Neutrophil (primary cell): Measurements from ENCODE around the gene GOLGA8H.
"Not testable (repeated sequence)": the region's sequence is repeated elsewhere in the genome, so short reads cannot be mapped to it uniquely, and the experiment has no call there.

ENCODE experiments used
- H3K27ac ChIP-seq: fragments of 200-600 bp; sonication (generic); 2 replicates; pipeline ENCODE4 v1.5.1; 2016; ENCODE audit warnings: mild to moderate bottlenecking, moderate library complexity
- H3K27me3 ChIP-seq: fragments of 200-600 bp; sonication (generic); 2 replicates; pipeline ENCODE4 v1.6.0; 2016; ENCODE audit warnings: mild to moderate bottlenecking
- H3K36me3 ChIP-seq: fragments of 200-600 bp; sonication (generic); 2 replicates; pipeline ENCODE4 v1.5.1; 2017
- H3K4me1 ChIP-seq, 2 experiments: fragments of 200-600 bp in 1 of 2; sonication (generic) in 1 of 2; 1 replicate in 1 of 2; 2 replicates in 1 of 2; pipeline versions ENCODE4 v1.5.1 to v1.6.1; 2013 to 2016; ENCODE audit warnings: low read depth in 1 of 2, low read length in 1 of 2, mild to moderate bottlenecking in 1 of 2, moderate library complexity in 1 of 2; ENCODE audit not compliant: control insufficient read depth in 1 of 2, insufficient read depth in 1 of 2
- H3K4me3 ChIP-seq, 2 experiments: fragments of 200-600 bp in 1 of 2; sonication (generic) in 1 of 2; 1 replicate in 1 of 2; 2 replicates in 1 of 2; pipeline ENCODE4 v1.5.1; 2013 to 2016; ENCODE audit warnings: low read depth in 1 of 2, low read length in 1 of 2, mild to moderate bottlenecking in 1 of 2, moderate library complexity in 1 of 2
- H3K9me3 ChIP-seq: fragments of 200-600 bp; sonication (generic); 2 replicates; pipeline ENCODE4 v1.5.1; 2016
- CTCF ChIP-seq: fragments of 200-600 bp; sonication (generic); IDR thresholded peaks from 2 replicates; pipeline ENCODE4 v1.5.1; 2016; ENCODE audit warnings: antibody characterized with exemption

Gene GOLGA8H

GRCh38 chr15:30625436-30626193, 21.8 kb downstream of the GOLGA8H start, which contains the start of gene ARHGAP11B:
Gene ARHGAP11B, plus strand, starts transcription at chr15:30626128.
- not testable (repeated sequence) for H3K4me1 ChIP-seq, H3K36me3 ChIP-seq, H3K9me3 ChIP-seq, H3K27me3 ChIP-seq
- Histone ChIP-seq H3K4me3 (peak within 1 kb of the TSS; percentile 70 to 80), H3K27ac (peak within 1 kb of the TSS; percentile 86)
- TF ChIP-seq CTCF, result peak; percentile 24

DNA sequence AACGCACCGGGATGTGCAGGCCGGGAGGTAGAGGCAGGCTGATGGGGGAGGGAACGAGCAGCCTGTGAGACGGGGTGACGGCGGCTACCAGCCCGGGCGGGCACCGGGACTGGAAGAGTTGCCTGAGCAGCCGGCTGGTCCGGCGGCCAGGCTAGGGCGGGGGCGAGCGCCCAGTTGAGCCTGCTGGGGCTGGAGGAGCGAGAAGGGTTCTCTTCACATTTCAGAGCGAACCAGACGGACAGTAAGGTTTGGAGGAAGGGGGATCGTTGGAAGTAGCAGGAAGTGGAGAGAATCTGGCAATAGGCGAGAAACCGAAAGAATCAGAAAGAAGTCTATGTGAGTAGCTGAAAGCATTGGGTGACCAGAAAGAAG, 22.4 kb downstream of the GOLGA8H start:
- not testable (repeated sequence) for H3K36me3 ChIP-seq, H3K4me1 ChIP-seq, H3K27me3 ChIP-seq, H3K9me3 ChIP-seq
- H3K4me3 ChIP-seq, result peak overlapping the region; percentile 70 to 80
- H3K27ac ChIP-seq, result peak overlapping the region; percentile 86

- not testable (repeated sequence) for H3K27ac ChIP-seq, H3K36me3 ChIP-seq, H3K4me1 ChIP-seq, H3K9me3 ChIP-seq, H3K27me3 ChIP-seq
- peak overlapping the region; percentile 70 to 80 for H3K4me3 ChIP-seq
Observed at GRCh38 chr15:30626632-30627031, 22.8 kb downstream of the GOLGA8H start.

GRCh38 chr15:30650012-30650929, 46.4 kb downstream of the GOLGA8H start:
- Histone ChIP-seq H3K27me3 (no peaks in the 10 kb centered on the region), H3K9me3 (no peaks in the 10 kb centered on the region), H3K4me3 (no peak overlapping the region), H3K4me1 (peaks cover 5 to 10% of the 10 kb centered on the region in 2 experiments), H3K27ac (peak overlapping the region; percentile 70), H3K36me3 (peaks cover 15% of the 10 kb centered on the region)
- no peak for TF ChIP-seq CTCF

DNA sequence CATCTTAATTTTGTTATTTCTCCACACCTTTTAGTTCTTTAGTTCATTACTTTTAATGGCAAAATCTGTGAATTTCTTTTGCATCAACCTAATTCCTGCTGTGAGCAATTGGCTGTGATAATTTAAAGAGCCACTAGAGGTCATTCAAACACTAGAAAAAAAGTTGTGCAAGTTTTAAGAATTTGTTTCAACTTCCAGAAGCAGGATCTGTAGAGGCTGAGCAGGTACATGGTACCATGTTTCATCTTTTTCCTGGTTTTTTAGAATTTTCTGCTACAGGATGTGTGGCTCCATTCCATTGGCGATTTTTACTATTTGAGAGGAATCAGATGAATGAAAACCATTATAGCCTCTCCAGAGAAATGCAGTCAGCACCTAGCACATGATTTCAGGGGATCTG, 57.3 kb downstream of the GOLGA8H start:
- H3K4me3 ChIP-seq, H3K27ac ChIP-seq, H3K4me1 ChIP-seq, H3K27me3 ChIP-seq, H3K9me3 ChIP-seq: not testable (repeated sequence)
- H3K36me3 ChIP-seq, result peaks cover 18% of the 10 kb centered on the region
